ENCODE results near the gene LSAMP.

Gene LSAMP

DNA sequence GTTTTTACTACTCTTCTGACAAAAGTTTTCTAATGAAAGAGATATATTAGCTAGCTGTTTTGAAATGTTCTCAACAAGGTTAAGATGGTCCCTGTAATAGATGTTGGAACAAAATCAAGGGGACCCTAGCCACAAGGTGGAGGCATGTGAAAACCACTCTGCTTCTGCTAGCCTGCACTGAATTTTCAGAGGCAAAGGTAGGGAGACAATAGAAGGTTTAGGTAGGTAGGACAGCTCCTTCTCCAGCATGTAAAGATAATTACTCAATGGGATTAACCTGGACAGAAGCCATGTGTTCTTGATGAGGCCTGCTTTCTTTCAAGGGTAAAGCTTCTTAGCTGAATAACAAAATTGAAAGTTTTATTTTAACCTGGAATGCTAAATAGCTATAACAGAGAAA lies 333.5 kb downstream of the LSAMP start:
- Histone ChIP-seq H2AFZ (ENCODE audit: low read depth, low read length) (no peak overlapping the region), H3K4me1 (ENCODE audit: insufficient read depth, low read length) (no peaks in the 10 kb centered on the region), H4K20me1 (ENCODE audit: insufficient read depth, low read length) (no peaks in the 10 kb centered on the region), H3K36me3 (ENCODE audit: insufficient read depth, low read length) (no peaks in the 10 kb centered on the region), H3K9ac (ENCODE audit: low read depth, low read length) (no peak overlapping the region), H3K9me3 (ENCODE audit: insufficient read depth, low read length, severe bottlenecking) (no peaks in the 10 kb centered on the region), H3K27ac (ENCODE audit: low read length) (no peak overlapping the region), H3K4me2 (ENCODE audit: insufficient read depth, low read length) (no peak overlapping the region), H3K79me2 (ENCODE audit: insufficient read depth, low read length) (no peaks in the 10 kb centered on the region), H3K27me3 (ENCODE audit: insufficient read depth, low read length, poor library complexity) (no peaks in the 10 kb centered on the region), H3K4me3 (ENCODE audit: low read depth in 1 of 2, low read length in 2 of 2) (no peak overlapping the region)
- ATAC-seq (ENCODE audit: insufficient read depth, low read depth) (no peak), DNase-seq (no peak)
- TF ChIP-seq CTCF (IDR thresholded peaks at IDR 0.05; ENCODE audit: borderline replicate concordance, extremely low read depth, low read length, poor library complexity, severe bottlenecking) (no peak), EZH2 (IDR thresholded peaks at IDR 0.05; ENCODE audit: borderline replicate concordance, low read depth, low read length, severe bottlenecking) (no peak)

- H3K27ac ChIP-seq (ENCODE audit: low read length) = no peak overlapping the region
Measured at GRCh38 chr3:116103868-116104530, 341.3 kb downstream of the LSAMP start.

GRCh38 chr3:116102037-116102436 lies 343.2 kb downstream of the LSAMP start:
- Histone ChIP-seq H3K27ac (ENCODE audit: low read length) (no peak overlapping the region), H3K4me3 (ENCODE audit: low read depth in 1 of 2, low read length in 2 of 2) (no peak overlapping the region), H2AFZ (ENCODE audit: low read depth, low read length) (no peak overlapping the region), H4K20me1 (ENCODE audit: insufficient read depth, low read length) (no peaks in the 10 kb centered on the region), H3K4me1 (ENCODE audit: insufficient read depth, low read length) (no peaks in the 10 kb centered on the region), H3K36me3 (ENCODE audit: insufficient read depth, low read length) (no peaks in the 10 kb centered on the region), H3K9me3 (ENCODE audit: insufficient read depth, low read length, severe bottlenecking) (no peaks in the 10 kb centered on the region), H3K27me3 (ENCODE audit: insufficient read depth, low read length, poor library complexity) (no peaks in the 10 kb centered on the region), H3K4me2 (ENCODE audit: insufficient read depth, low read length) (no peak overlapping the region), H3K79me2 (ENCODE audit: insufficient read depth, low read length) (no peaks in the 10 kb centered on the region), H3K9ac (ENCODE audit: low read depth, low read length) (no peak overlapping the region)
- DNase-seq = no peak
- no peak for TF ChIP-seq CTCF (IDR thresholded peaks at IDR 0.05; ENCODE audit: borderline replicate concordance, extremely low read depth, low read length, poor library complexity, severe bottlenecking)
- no peak for TF ChIP-seq EZH2 (IDR thresholded peaks at IDR 0.05; ENCODE audit: borderline replicate concordance, low read depth, low read length, severe bottlenecking)
- no peak for ATAC-seq (ENCODE audit: insufficient read depth, low read depth)

More at GRCh38 chr3:116103868-116104530, 341.3 kb downstream of the LSAMP start:
- no peaks in the 10 kb centered on the region for H3K27me3 ChIP-seq (ENCODE audit: insufficient read depth, low read length, poor library complexity)
- no peaks in the 10 kb centered on the region for H3K79me2 ChIP-seq (ENCODE audit: insufficient read depth, low read length)
- H3K9ac ChIP-seq (ENCODE audit: low read depth, low read length) = no peak overlapping the region
- no peak overlapping the region for H3K4me2 ChIP-seq (ENCODE audit: insufficient read depth, low read length)
- H4K20me1 ChIP-seq (ENCODE audit: insufficient read depth, low read length) = no peaks in the 10 kb centered on the region
- no peak overlapping the region for H2AFZ ChIP-seq (ENCODE audit: low read depth, low read length)
- H3K36me3 ChIP-seq (ENCODE audit: insufficient read depth, low read length) = no peaks in the 10 kb centered on the region
- no peaks in the 10 kb centered on the region for H3K4me1 ChIP-seq (ENCODE audit: insufficient read depth, low read length)
- TF ChIP-seq EZH2 (IDR thresholded peaks at IDR 0.05; ENCODE audit: borderline replicate concordance, low read depth, low read length, severe bottlenecking) = no peak
- no peak for TF ChIP-seq CTCF (IDR thresholded peaks at IDR 0.05; ENCODE audit: borderline replicate concordance, extremely low read depth, low read length, poor library complexity, severe bottlenecking)
- DNase-seq (no peak), ATAC-seq (ENCODE audit: insufficient read depth, low read depth) (no peak)
- H3K9me3 ChIP-seq (ENCODE audit: insufficient read depth, low read length, severe bottlenecking) = no peaks in the 10 kb centered on the region
- no peak overlapping the region for H3K4me3 ChIP-seq (ENCODE audit: low read depth in 1 of 2, low read length in 2 of 2)

Data from DND-41 (cell line).